PC-9 (cell line): ENCODE measurements around the gene LDAH. TPM values are rescaled to one million over a fixed set of nuclear protein-coding genes. Genes with fewer than 3 reads are reported as not detected.

ENCODE experiments used
- BruUV-seq: library from RNA; stranded (reverse); fragments of 400-500 nt; replicated peaks from 2 replicates; lab custom pipeline; 2021; lab: Mats Ljungman, UMichigan
- CTCF ChIA-PET: fragments of 300-600 bp; sonication (Branson Sonifier 250); formaldehyde crosslinking; loops from one replicate; lab custom pipeline; 2022; ENCODE audit warnings: antibody characterized with exemption; lab: Charles Lee
- POLR2A ChIA-PET: fragments of 300-600 bp; sonication (Branson Sonifier 250); formaldehyde crosslinking; loops from one replicate; lab custom pipeline; 2022; ENCODE audit warnings: antibody characterized with exemption; ENCODE audit not compliant: unreplicated experiment; lab: Charles Lee
- DNase-seq, 2 experiments: peaks; one replicate each; pipeline versions ENCODE4 v3.0.0 to v3.0.0-alpha.2; 2015 to 2022; ENCODE audit warnings: mixed read lengths in 1 of 2
- H2AFZ ChIP-seq: fragments of 200-600 bp; sonication (generic); 2 replicates; pipeline ENCODE4 v1.8.1; 2017; ENCODE audit warnings: antibody characterized with exemption
- H3F3A ChIP-seq: fragments of 200-600 bp; sonication (generic); 2 replicates; pipeline ENCODE4 v1.8.1; 2017; ENCODE audit warnings: antibody characterized with exemption, mild to moderate bottlenecking, low read depth; ENCODE audit not compliant: insufficient read depth
- H3K27ac ChIP-seq: fragments of 200-600 bp; sonication (generic); 2 replicates; pipeline ENCODE4 v1.6.1; 2016; ENCODE audit warnings: mixed run types
- H3K27me3 ChIP-seq: fragments of 200-600 bp; sonication (generic); 2 replicates; pipeline ENCODE4 v1.6.1; 2016; ENCODE audit warnings: low read depth, mixed run types; ENCODE audit not compliant: insufficient read depth
- H3K36me3 ChIP-seq: fragments of 200-600 bp; sonication (generic); 2 replicates; pipeline ENCODE4 v1.6.1; 2016; ENCODE audit warnings: low read depth, mixed run types
- H3K4me1 ChIP-seq: fragments of 200-600 bp; sonication (generic); replicated peaks from 2 replicates; pipeline ENCODE4 v1.6.1; 2016; ENCODE audit warnings: mixed run types; ENCODE audit not compliant: insufficient read depth
- H3K4me2 ChIP-seq: fragments of 200-600 bp; sonication (generic); 2 replicates; pipeline ENCODE4 v1.6.1; 2017; ENCODE audit warnings: mixed run types
- H3K4me3 ChIP-seq: fragments of 200-600 bp; sonication (generic); 2 replicates; pipeline ENCODE4 v1.6.1; 2016; ENCODE audit warnings: mixed run types
- H3K79me2 ChIP-seq: fragments of 200-600 bp; sonication (generic); 2 replicates; pipeline ENCODE4 v1.6.1; 2017; ENCODE audit warnings: low read depth, mixed run types
- H3K9me2 ChIP-seq: fragments of 200-600 bp; sonication (generic); 2 replicates; pipeline ENCODE4 v1.8.1; 2017; ENCODE audit warnings: mild to moderate bottlenecking; ENCODE audit not compliant: insufficient read depth
- H3K9me3 ChIP-seq: fragments of 200-600 bp; sonication (generic); 2 replicates; pipeline ENCODE4 v1.8.1; 2016; ENCODE audit warnings: low read depth; ENCODE audit not compliant: insufficient read depth
- H4K20me1 ChIP-seq: fragments of 200-600 bp; sonication (generic); 2 replicates; pipeline ENCODE4 v1.8.1; 2017; ENCODE audit not compliant: insufficient read depth
- CTCF ChIP-seq: fragments of 200-600 bp; sonication (generic); conservative IDR thresholded peaks from 2 replicates; pipeline ENCODE4 v1.6.1; 2017; ENCODE audit warnings: mixed run types, antibody characterized with exemption, mild to moderate bottlenecking, moderate library complexity
- EZH2 ChIP-seq: fragments of 200-600 bp; sonication (generic); IDR thresholded peaks from 2 replicates; pipeline ENCODE4 v1.8.0; 2017; ENCODE audit warnings: antibody characterized with exemption, low read depth
- intact Hi-C: fragments of 100-400 bp; cut with micrococcal nuclease; formaldehyde crosslinking; loops from one replicate; pipeline ENCODE4 v1.10.0; 2022; ENCODE audit not compliant: unreplicated experiment
- total RNA-seq: library from RNA; stranded (reverse); gene quantifications from 2 replicates; pipeline ENCODE4 v1.2.3, GENCODE V29; 2021

The LDAH gene
- total RNA-seq, 1 experiment from 2014 or later = 18.3 TPM

- H3K4me2 ChIP-seq = peak overlapping the region; percentile 26; the same call in 1 of the 2 replicates
- H3K27ac ChIP-seq = no peak overlapping the region
- no peaks in the 10 kb centered on the region for H3K9me2 ChIP-seq
- no peaks in the 10 kb centered on the region for H3F3A ChIP-seq
- H3K4me1 ChIP-seq = no peaks in the 10 kb centered on the region
- DNase-seq = peak; percentile 51 to 78
- no peak overlapping the region for H3K4me3 ChIP-seq
- no peaks in the 10 kb centered on the region for H3K79me2 ChIP-seq
- H3K9me3 ChIP-seq = no peaks in the 10 kb centered on the region
- peak; percentile 96 for TF ChIP-seq CTCF
- TF ChIP-seq EZH2 = no peak
- intact Hi-C loops = loop anchor here (1.0 to 10.0 kb wide), 6 partner anchors 232 to 685 kb away; no protein-coding TSS in a partner anchor
- H4K20me1 ChIP-seq = no peaks in the 10 kb centered on the region
- no peak overlapping the region for H2AFZ ChIP-seq
- no peaks in the 10 kb centered on the region for H3K36me3 ChIP-seq
- ChIA-PET POLR2A (interaction anchor here (0.6 to 0.7 kb wide), 2 partner anchors 24 to 246 kb away, joined by 4 to 5 read pairs; no protein-coding TSS in a partner anchor), CTCF (interaction anchor here (0.6 to 1.3 kb wide), 8 partner anchors 132 to 304 kb away, joined by 3 to 6 read pairs (median 3); no protein-coding TSS in a partner anchor)
- no peaks in the 10 kb centered on the region for H3K27me3 ChIP-seq
- no TSS peak for BruUV-seq
Measured at GRCh38 chr2:20642055-20642971, 180.6 kb downstream of the LDAH start.

- intact Hi-C loops = loop anchor here (5.0 to 10.0 kb wide), 3 partner anchors 314 to 684 kb away; no protein-coding TSS in a partner anchor
- Histone ChIP-seq H3K4me2 (no peak overlapping the region), H3K9me3 (no peaks in the 10 kb centered on the region), H3K4me3 (no peak overlapping the region), H3K36me3 (no peaks in the 10 kb centered on the region), H4K20me1 (no peaks in the 10 kb centered on the region), H3K27ac (no peak overlapping the region), H3K4me1 (no peaks in the 10 kb centered on the region), H3F3A (0 out of 2 replicates have a peak, but pooled peaks cover under 1% of the 10 kb centered on the region), H2AFZ (no peak overlapping the region), H3K9me2 (no peaks in the 10 kb centered on the region), H3K27me3 (no peaks in the 10 kb centered on the region), H3K79me2 (no peaks in the 10 kb centered on the region)
- ChIA-PET POLR2A (no interaction called here), CTCF (interaction anchor here (0.5 to 1.1 kb wide), 4 partner anchors 133 to 409 kb away, joined by 3 to 12 read pairs (median 3); no protein-coding TSS in a partner anchor)
- DNase-seq = no peak
- no peak for TF ChIP-seq CTCF
- TF ChIP-seq EZH2 = no peak
- BruUV-seq = no TSS peak
Measured at GRCh38 chr2:20641123-20641985, 181.5 kb downstream of the LDAH start.
